GM23248 (cell line): ENCODE data around the gene PTCH2.

ENCODE experiments used
- EZH2 ChIP-seq: fragments of 200-600 bp; sonication (generic); IDR thresholded peaks from 2 replicates; pipeline ENCODE4 v1.6.1; 2018; ENCODE audit warnings: antibody characterized with exemption, mild to moderate bottlenecking; ENCODE audit not compliant: insufficient read depth, poor library complexity, severe bottlenecking
- EZH2phosphoT487 ChIP-seq: fragments of 200-600 bp; sonication (generic); IDR thresholded peaks from 2 replicates; pipeline ENCODE4 v1.6.1; 2018; ENCODE audit warnings: antibody characterized with exemption, moderate library complexity, mild to moderate bottlenecking, low read depth; ENCODE audit not compliant: insufficient read depth

DNA sequence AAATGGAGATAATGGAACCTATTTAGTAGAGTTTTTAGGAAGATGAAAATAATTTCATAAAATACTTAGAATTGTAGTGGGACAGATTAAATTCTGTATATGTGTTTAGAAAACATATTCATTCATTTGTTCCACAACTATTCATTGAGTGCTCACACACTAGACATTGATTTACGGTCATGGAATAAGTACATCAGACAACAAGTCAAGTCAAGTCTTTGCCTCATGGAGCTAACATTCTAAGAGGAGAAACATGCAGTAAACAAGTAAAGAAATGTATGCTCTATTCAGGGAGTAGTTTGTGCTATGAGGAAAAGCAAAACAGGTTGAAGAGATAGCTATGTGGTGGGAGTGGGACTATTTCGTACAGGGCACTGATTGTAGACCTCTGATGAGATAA lies 25.7 kb downstream of the PTCH2 start:
- TF ChIP-seq EZH2 (no peak), EZH2phosphoT487 (no peak)
